Hepatocyte (in vitro differentiated cells): Measurements from ENCODE around the gene SLC38A11. TPM values are rescaled to one million over a fixed set of nuclear protein-coding genes. Genes with fewer than 3 reads are reported as not detected.

Source experiments
- DNase-seq: peaks from one replicate; pipeline ENCODE4 v3.0.0-alpha.2; 2016; ENCODE audit warnings: low spot score
- H2AFZ ChIP-seq: fragments of 200-600 bp; sonication (generic); 2 replicates; pipeline ENCODE4 v1.6.0; 2016; ENCODE audit warnings: antibody characterized with exemption, mild to moderate bottlenecking
- H3K27ac ChIP-seq: fragments of 200-600 bp; sonication (generic); 2 replicates; pipeline ENCODE4 v1.5.1; 2016; ENCODE audit warnings: mild to moderate bottlenecking
- H3K27me3 ChIP-seq: fragments of 200-600 bp; sonication (generic); 2 replicates; pipeline ENCODE4 v1.6.1; 2016
- H3K36me3 ChIP-seq: fragments of 200-600 bp; sonication (generic); replicated peaks from 2 replicates; pipeline ENCODE4 v1.5.1; 2016; ENCODE audit warnings: low read depth; ENCODE audit not compliant: insufficient read depth
- H3K4me1 ChIP-seq: fragments of 200-600 bp; sonication (generic); 2 replicates; pipeline ENCODE4 v1.5.1; 2016; ENCODE audit warnings: mild to moderate bottlenecking, moderate library complexity; ENCODE audit not compliant: insufficient read depth
- H3K4me2 ChIP-seq: fragments of 200-600 bp; sonication (generic); 2 replicates; pipeline ENCODE4 v1.6.0; 2016
- H3K4me3 ChIP-seq: fragments of 200-600 bp; sonication (generic); 2 replicates; pipeline ENCODE4 v1.5.1; 2016; ENCODE audit warnings: mild to moderate bottlenecking
- H3K79me2 ChIP-seq: fragments of 200-600 bp; sonication (generic); 2 replicates; pipeline ENCODE4 v1.6.0; 2017; ENCODE audit warnings: mild to moderate bottlenecking
- H3K9me2 ChIP-seq: fragments of 200-600 bp; sonication (generic); replicated peaks from 2 replicates; pipeline ENCODE4 v1.6.0; 2017; ENCODE audit warnings: mild to moderate bottlenecking; ENCODE audit not compliant: insufficient read depth
- H3K9me3 ChIP-seq: fragments of 200-600 bp; sonication (generic); 2 replicates; pipeline ENCODE4 v1.5.1; 2016; ENCODE audit warnings: low read depth, mild to moderate bottlenecking
- H4K20me1 ChIP-seq: fragments of 200-600 bp; sonication (generic); 2 replicates; pipeline ENCODE4 v1.6.0; 2016; ENCODE audit warnings: mild to moderate bottlenecking; ENCODE audit not compliant: insufficient read depth, poor library complexity, severe bottlenecking
- CTCF ChIP-seq: fragments of 200-600 bp; sonication (generic); IDR thresholded peaks from 2 replicates; pipeline ENCODE4 v1.5.1; 2016; ENCODE audit warnings: antibody characterized with exemption, mild to moderate bottlenecking; ENCODE audit not compliant: poor library complexity
- EZH2 ChIP-seq: fragments of 200-600 bp; sonication (generic); IDR thresholded peaks from 2 replicates; pipeline ENCODE4 v1.6.1; 2016; ENCODE audit warnings: antibody characterized with exemption, mild to moderate bottlenecking, borderline replicate concordance
- EZH2phosphoT487 ChIP-seq: fragments of 200-600 bp; sonication (generic); IDR thresholded peaks from one replicate; pipeline ENCODE4 v1.6.1; 2018; ENCODE audit warnings: antibody characterized with exemption, mild to moderate bottlenecking, low read depth, moderate library complexity; ENCODE audit not compliant: unreplicated experiment, severe bottlenecking
- WGBS: methylation state at CpG from one replicate; pipeline ENCODE4 v1.1.6; 2016; ENCODE audit warnings: low lambda C conversion rate; ENCODE audit errors: missing lambda C conversion rate; 5-methylcytosine and 5-hydroxymethylcytosine counted together
- polyA plus RNA-seq: library from polyadenylated mRNA; unstranded; fragments of >200 nt; fragmentation: Nextera tagmentation; extraction: Ambion mirVana; gene quantifications from 2 replicates; pipeline ENCODE4 v1.2.1, GENCODE V29; 2016
- total RNA-seq: library from RNA; depleted of rRNA; stranded (reverse); fragments of >200 nt; gene quantifications from 2 replicates; pipeline ENCODE4 v1.2.3, GENCODE V29; 2014

SLC38A11 gene
- total and polyA plus RNA-seq, 2 experiments from 2014 or later = 7.7 to 8.4 TPM

GRCh38 chr2:164882276-164882675, 73.0 kb downstream of the SLC38A11 start:
- H3K27me3 ChIP-seq = no peaks in the 10 kb centered on the region
- no peaks in the 10 kb centered on the region for H3K36me3 ChIP-seq
- no peak overlapping the region for H2AFZ ChIP-seq
- no peaks in the 10 kb centered on the region for H3K9me2 ChIP-seq
- TF ChIP-seq CTCF (no peak), EZH2 (no peak), EZH2phosphoT487 (no peak)
- no peaks in the 10 kb centered on the region for H3K9me3 ChIP-seq
- no peak overlapping the region for H3K4me3 ChIP-seq
- no peak overlapping the region for H3K4me2 ChIP-seq
- WGBS = 91% methylated on average over 9 of the region's 9 CpGs
- peaks cover 2% of the 10 kb centered on the region for H3K4me1 ChIP-seq
- peak overlapping the region; percentile 29 for H3K27ac ChIP-seq
- H4K20me1 ChIP-seq = no peaks in the 10 kb centered on the region
- no peak for DNase-seq
- no peaks in the 10 kb centered on the region for H3K79me2 ChIP-seq

DNA sequence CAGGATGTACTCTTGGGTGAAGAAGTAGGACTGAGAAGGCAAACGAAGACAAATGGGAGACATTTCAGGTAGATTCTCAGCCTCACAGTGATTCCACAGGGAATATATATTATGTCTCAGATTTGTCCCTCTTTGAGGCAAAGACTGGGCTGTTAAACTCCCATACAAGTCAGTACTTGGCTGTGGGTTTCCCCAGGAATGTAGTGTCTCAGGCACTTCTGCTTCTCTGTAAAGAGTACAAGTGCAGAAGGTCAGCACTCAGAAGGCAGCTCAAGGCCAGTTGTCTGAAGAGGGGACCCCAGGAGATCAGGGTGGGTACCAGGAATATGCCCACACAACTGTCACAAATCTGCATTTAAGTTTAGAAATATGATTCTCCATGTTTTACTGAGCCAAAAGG, 73.8 kb downstream of the SLC38A11 start:
- Histone ChIP-seq H3K79me2 (no peaks in the 10 kb centered on the region), H3K4me2 (no peak overlapping the region), H2AFZ (no peak overlapping the region), H3K36me3 (no peaks in the 10 kb centered on the region), H3K9me3 (no peaks in the 10 kb centered on the region), H3K27ac (peak overlapping the region; percentile 29), H3K4me3 (no peak overlapping the region), H3K9me2 (no peaks in the 10 kb centered on the region), H3K27me3 (no peaks in the 10 kb centered on the region), H4K20me1 (no peaks in the 10 kb centered on the region), H3K4me1 (no peaks in the 10 kb centered on the region)
- TF ChIP-seq EZH2phosphoT487 (no peak), EZH2 (no peak), CTCF (no peak)
- WGBS = 79% methylated on average over 1 of the region's 1 CpG
- DNase-seq = no peak

GRCh38 chr2:164879901-164880535, 75.3 kb downstream of the SLC38A11 start:
- no peaks in the 10 kb centered on the region for H3K27me3 ChIP-seq
- H3K36me3 ChIP-seq = no peaks in the 10 kb centered on the region
- TF ChIP-seq CTCF (no peak), EZH2 (no peak), EZH2phosphoT487 (no peak)
- H3K9me2 ChIP-seq = no peaks in the 10 kb centered on the region
- no peak for DNase-seq
- H4K20me1 ChIP-seq = no peaks in the 10 kb centered on the region
- H3K9me3 ChIP-seq = no peaks in the 10 kb centered on the region
- WGBS = 48% methylated on average over 2 of the region's 2 CpGs
- H3K79me2 ChIP-seq = no peaks in the 10 kb centered on the region
- H3K4me1 ChIP-seq = no peaks in the 10 kb centered on the region
- H2AFZ ChIP-seq = no peak overlapping the region
- no peak overlapping the region for H3K4me2 ChIP-seq
- H3K27ac ChIP-seq = no peak overlapping the region
- no peak overlapping the region for H3K4me3 ChIP-seq

DNA sequence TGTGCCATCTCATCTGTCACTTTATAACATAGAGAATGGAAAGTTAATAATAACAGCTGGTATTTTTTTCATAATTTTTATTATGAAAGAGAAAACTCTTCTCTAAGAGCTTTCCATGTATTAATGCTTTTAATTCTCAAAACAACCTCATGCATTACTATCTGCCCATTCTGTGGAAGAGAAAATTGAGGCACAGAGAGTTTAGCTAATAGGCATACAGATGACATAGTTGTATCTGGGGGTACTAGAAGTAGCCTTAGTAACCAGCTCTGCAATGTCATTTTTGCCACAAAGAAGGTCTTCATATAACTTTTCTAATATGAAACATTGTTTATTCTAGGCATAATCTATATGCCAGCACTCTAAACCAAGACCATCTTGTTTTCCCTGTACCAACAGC, 77.4 kb downstream of the SLC38A11 start:
- TF ChIP-seq EZH2phosphoT487 (no peak), CTCF (no peak), EZH2 (no peak)
- Histone ChIP-seq H4K20me1 (no peaks in the 10 kb centered on the region), H3K36me3 (no peaks in the 10 kb centered on the region), H3K27me3 (no peaks in the 10 kb centered on the region), H3K4me1 (no peaks in the 10 kb centered on the region), H2AFZ (no peak overlapping the region), H3K9me2 (no peaks in the 10 kb centered on the region), H3K27ac (no peak overlapping the region), H3K4me3 (no peak overlapping the region), H3K9me3 (no peaks in the 10 kb centered on the region), H3K79me2 (no peaks in the 10 kb centered on the region), H3K4me2 (no peak overlapping the region)
- no peak for DNase-seq
